Measurements from ENCODE around the gene FAM221B.

GRCh38 chr9:35797311-35798109 is 31.0 kb downstream of the FAM221B start:
- no peak for TF ChIP-seq ZFP3 (CRISPR knock-in tag; IDR thresholded peaks at IDR 0.05)
- no peak for TF ChIP-seq ZC3H10 (CRISPR knock-in tag; IDR thresholded peaks at IDR 0.05)
- no peak for TF ChIP-seq ARNTL (CRISPR knock-in tag; IDR thresholded peaks at IDR 0.05; ENCODE audit: borderline replicate concordance, low read depth)
- no peak for TF ChIP-seq RARB (CRISPR knock-in tag; IDR thresholded peaks at IDR 0.05)
- TF ChIP-seq ZFP30 (CRISPR knock-in tag; IDR thresholded peaks at IDR 0.05) = no peak
- no peak for TF ChIP-seq PATZ1 (CRISPR knock-in tag; IDR thresholded peaks at IDR 0.05; ENCODE audit: borderline replicate concordance)
- TF ChIP-seq TOX (CRISPR knock-in tag; IDR thresholded peaks at IDR 0.05; ENCODE audit: borderline replicate concordance) = no peak
- no peak for TF ChIP-seq ZNF70 (CRISPR knock-in tag; IDR thresholded peaks at IDR 0.05)
- TF ChIP-seq SNAI2 (CRISPR knock-in tag; IDR thresholded peaks at IDR 0.05) = no peak
- no peak for TF ChIP-seq TCF4 (CRISPR knock-in tag; IDR thresholded peaks at IDR 0.05; ENCODE audit: borderline replicate concordance)
- no peak for TF ChIP-seq CREB5 (CRISPR knock-in tag; IDR thresholded peaks at IDR 0.05; ENCODE audit: low read depth)

Measured in SK-N-SH treated with all-trans-retinoic acid at 6 μM for 48 hours (cell line).